CD14-positive monocyte (primary cell): ENCODE results near the gene MGAT4A. TPM values are rescaled to one million over a fixed set of nuclear protein-coding genes. Genes with fewer than 3 reads are reported as not detected.

Experiments used
- DNase-seq, 3 donors: peaks; one replicate each; pipeline ENCODE4 v3.0.0-alpha.2; 2011 to 2022
- H2AFZ ChIP-seq: 2 replicates; pipeline ENCODE4 v1.6.0; 2012; ENCODE audit warnings: mild to moderate bottlenecking, low read depth, low read length, inconsistent platforms; ENCODE audit not compliant: insufficient read depth, poor library complexity, severe bottlenecking
- H3K27ac ChIP-seq, 2 donors: 1 replicate in 1 of 2; 2 replicates in 1 of 2; pipeline ENCODE4 v1.5.1; 2012 to 2013; ENCODE audit warnings: low read length in 2 of 2, control low read depth in 1 of 2, inconsistent platforms in 1 of 2, low read depth in 1 of 2, mild to moderate bottlenecking in 1 of 2
- H3K27me3 ChIP-seq, 2 donors: one replicate each; pipeline versions ENCODE4 v1.6.0 to v1.6.1; 2011 to 2013; ENCODE audit warnings: low read length in 2 of 2; ENCODE audit not compliant: control insufficient read depth in 2 of 2, insufficient read depth in 2 of 2
- H3K36me3 ChIP-seq, 2 donors: replicated peaks in 1 of 2; 1 replicate in 1 of 2; 2 replicates in 1 of 2; pipeline versions ENCODE4 v1.5.1 to v1.6.1; 2012 to 2013; ENCODE audit warnings: low read length in 2 of 2, control low read depth in 1 of 2, inconsistent platforms in 1 of 2, mild to moderate bottlenecking in 1 of 2; ENCODE audit not compliant: insufficient read depth in 2 of 2, control insufficient read depth in 1 of 2
- H3K4me1 ChIP-seq, 2 donors: 1 replicate in 1 of 2; 2 replicates in 1 of 2; pipeline versions ENCODE4 v1.5.1 to v1.6.1; 2012 to 2013; ENCODE audit warnings: low read length in 2 of 2, control low read depth in 1 of 2, inconsistent platforms in 1 of 2, mild to moderate bottlenecking in 1 of 2, moderate library complexity in 1 of 2; ENCODE audit not compliant: insufficient read depth in 2 of 2, control insufficient read depth in 1 of 2
- H3K4me2 ChIP-seq: replicated peaks from 2 replicates; pipeline ENCODE3; 2012; ENCODE audit warnings: low read length, moderate library complexity, mild to moderate bottlenecking; ENCODE audit not compliant: poor library complexity, severe bottlenecking; ENCODE audit errors: extremely low read depth
- H3K4me3 ChIP-seq, 3 experiments: fragments of 200-600 bp in 1 of 3; sonication (generic) in 1 of 3; replicated peaks in 1 of 3; 1 replicate in 2 of 3; 2 replicates in 1 of 3; pipeline ENCODE4 v1.5.1; 2011 to 2013; ENCODE audit warnings: low read length in 3 of 3, mild to moderate bottlenecking in 3 of 3, control low read depth in 2 of 3, low read depth in 2 of 3, inconsistent platforms in 1 of 3, moderate library complexity in 1 of 3
- H3K79me2 ChIP-seq: 2 replicates; pipeline ENCODE4 v1.6.0; 2012; ENCODE audit warnings: mild to moderate bottlenecking, control low read depth, inconsistent platforms, low read length, moderate library complexity; ENCODE audit not compliant: insufficient read depth
- H3K9ac ChIP-seq: 2 replicates; pipeline ENCODE4 v1.6.0; 2017; ENCODE audit warnings: low read length, mild to moderate bottlenecking; ENCODE audit not compliant: insufficient read depth, poor library complexity, severe bottlenecking
- H3K9me3 ChIP-seq, 2 donors: replicated peaks in 1 of 2; 1 replicate in 1 of 2; 2 replicates in 1 of 2; pipeline versions ENCODE4 v1.5.1 to v1.6.1; 2012 to 2013; ENCODE audit warnings: low read length in 2 of 2, control low read depth in 1 of 2; ENCODE audit not compliant: control insufficient read depth in 1 of 2, insufficient read depth in 1 of 2
- H4K20me1 ChIP-seq: 2 replicates; pipeline ENCODE4 v1.6.0; 2012; ENCODE audit warnings: mild to moderate bottlenecking, low read length, control low read depth, moderate library complexity; ENCODE audit not compliant: insufficient read depth
- H3K27ac Mint-ChIP-seq, 7 donors: one replicate each; pipeline ENCODE4 v1.8.0; 2020; ENCODE audit warnings: mild to moderate bottlenecking in 7 of 7, mixed read lengths in 7 of 7, moderate library complexity in 6 of 7, inconsistent platforms in 2 of 7
- H3K27me3 Mint-ChIP-seq, 3 donors: one replicate each; pipeline ENCODE4 v1.8.0; 2021 to 2022; ENCODE audit warnings: low read depth in 3 of 3, mild to moderate bottlenecking in 3 of 3, mixed read lengths in 3 of 3, moderate library complexity in 3 of 3, inconsistent platforms in 1 of 3
- H3K36me3 Mint-ChIP-seq, 2 donors: one replicate each; pipeline ENCODE4 v1.8.0; 2020; ENCODE audit warnings: mixed read lengths in 2 of 2, inconsistent platforms in 1 of 2, mild to moderate bottlenecking in 1 of 2
- H3K4me1 Mint-ChIP-seq: one replicate; pipeline ENCODE4 v1.8.0; 2020; ENCODE audit warnings: mild to moderate bottlenecking, mixed read lengths
- H3K4me3 Mint-ChIP-seq, 2 donors: one replicate each; pipeline ENCODE4 v1.8.0; 2020; ENCODE audit warnings: mild to moderate bottlenecking in 2 of 2, mixed read lengths in 2 of 2, moderate library complexity in 1 of 2
- H3K9me3 Mint-ChIP-seq, 7 donors: one replicate each; pipeline ENCODE4 v1.8.0; 2020 to 2022; ENCODE audit warnings: mixed read lengths in 7 of 7, mild to moderate bottlenecking in 6 of 7, moderate library complexity in 6 of 7, inconsistent platforms in 2 of 7
- WGBS: methylation state at CpG from one replicate; pipeline ENCODE4 v1.1.5; 2013; ENCODE audit warnings: missing lambda C conversion rate; ENCODE audit not compliant: insufficient coverage; 5-methylcytosine and 5-hydroxymethylcytosine counted together
- intact Hi-C, 2 donors: fragments of 100-400 bp; cut with micrococcal nuclease; formaldehyde crosslinking; loops; one replicate each; pipeline versions ENCODE4 v1.15.0 to v1.15.1; 2023
- polyA plus RNA-seq, 3 donors: library from polyadenylated mRNA; depleted of rRNA in 1 of 3; unstranded in 2 of 3; stranded (reverse) in 1 of 3; fragments of 300-500 nt in 2 of 3; fragments of >200 nt in 1 of 3; fragmentation: Illumina TruSeq in 2 of 3; gene quantifications; 1 replicate in 2 of 3; 2 replicates in 1 of 3; pipeline ENCODE4 v1.2.3, GENCODE V29; 2012 to 2021
- TF ChIP-seq, protein P1 (sequence below): fragments of 200-600 bp; IDR thresholded peaks from one replicate; pipeline ENCODE4 v1.8.0; 2022; ENCODE audit warnings: antibody characterized with exemption, mild to moderate bottlenecking

The MGAT4A gene
- polyA plus RNA-seq, 3 donors = 24.3 to 35.9 (median 35.1) TPM

DNA sequence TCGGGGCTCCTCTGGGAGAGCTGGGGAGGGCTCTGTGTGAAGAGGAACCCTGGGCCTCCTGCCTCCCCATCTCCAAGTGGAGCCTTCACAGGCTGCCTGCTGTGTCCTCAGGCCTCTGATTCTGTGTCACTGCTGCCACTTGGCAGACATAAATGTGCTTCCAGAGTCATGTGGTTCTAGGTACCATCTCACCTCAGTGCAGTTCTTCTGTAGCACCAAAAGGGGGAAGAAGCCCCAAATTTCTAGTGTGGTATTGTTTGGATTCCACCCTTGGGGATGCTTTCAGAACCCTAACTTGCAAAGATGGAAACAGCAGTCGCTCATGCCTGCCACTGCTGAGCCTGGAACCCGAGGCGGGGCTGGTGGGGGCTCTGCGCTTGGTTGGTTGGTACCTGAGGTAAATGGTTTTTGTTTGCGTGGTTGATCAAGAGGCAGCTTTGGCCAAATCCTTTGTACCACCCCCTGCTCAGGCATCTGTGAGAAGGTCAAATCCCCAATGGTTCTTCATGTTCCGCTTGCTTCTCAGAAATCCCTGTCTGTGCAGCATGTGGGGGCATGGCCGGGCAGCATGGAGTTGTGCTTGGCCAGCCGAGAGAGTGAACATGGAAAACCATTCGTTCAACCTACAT is 150.2 kb downstream of the MGAT4A start:
- peaks cover 96 to 100% of the 10 kb centered on the region in 2 donors for H3K36me3 ChIP-seq
- peaks cover 88 to 96% of the 10 kb centered on the region in 2 donors for H3K36me3 Mint-ChIP-seq
- no peak for DNase-seq
- TF ChIP-seq, protein P1, sequence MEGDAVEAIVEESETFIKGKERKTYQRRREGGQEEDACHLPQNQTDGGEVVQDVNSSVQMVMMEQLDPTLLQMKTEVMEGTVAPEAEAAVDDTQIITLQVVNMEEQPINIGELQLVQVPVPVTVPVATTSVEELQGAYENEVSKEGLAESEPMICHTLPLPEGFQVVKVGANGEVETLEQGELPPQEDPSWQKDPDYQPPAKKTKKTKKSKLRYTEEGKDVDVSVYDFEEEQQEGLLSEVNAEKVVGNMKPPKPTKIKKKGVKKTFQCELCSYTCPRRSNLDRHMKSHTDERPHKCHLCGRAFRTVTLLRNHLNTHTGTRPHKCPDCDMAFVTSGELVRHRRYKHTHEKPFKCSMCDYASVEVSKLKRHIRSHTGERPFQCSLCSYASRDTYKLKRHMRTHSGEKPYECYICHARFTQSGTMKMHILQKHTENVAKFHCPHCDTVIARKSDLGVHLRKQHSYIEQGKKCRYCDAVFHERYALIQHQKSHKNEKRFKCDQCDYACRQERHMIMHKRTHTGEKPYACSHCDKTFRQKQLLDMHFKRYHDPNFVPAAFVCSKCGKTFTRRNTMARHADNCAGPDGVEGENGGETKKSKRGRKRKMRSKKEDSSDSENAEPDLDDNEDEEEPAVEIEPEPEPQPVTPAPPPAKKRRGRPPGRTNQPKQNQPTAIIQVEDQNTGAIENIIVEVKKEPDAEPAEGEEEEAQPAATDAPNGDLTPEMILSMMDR = no peak
- no peak overlapping the region for H3K4me3 Mint-ChIP-seq
- H3K27ac Mint-ChIP-seq = peak overlapping the region in 2 of 7 donors; percentile 0 to 5
- H3K9me3 Mint-ChIP-seq = peaks cover 0 to 3% (median 0%) of the 10 kb centered on the region in 7 donors
- H2AFZ ChIP-seq = no peak overlapping the region
- H3K27me3 Mint-ChIP-seq = peaks cover 0 to 1% (median 0%) of the 10 kb centered on the region in 3 donors
- no peak overlapping the region for H3K27ac ChIP-seq
- H4K20me1 ChIP-seq = peaks cover 18% of the 10 kb centered on the region
- H3K27me3 ChIP-seq = no peaks in the 10 kb centered on the region
- WGBS = 100% methylated on average over 4 of the region's 10 CpGs
- intact Hi-C loops = no loop called here
- H3K79me2 ChIP-seq = no peaks in the 10 kb centered on the region
- H3K9ac ChIP-seq = no peak overlapping the region
- no peaks in the 10 kb centered on the region for H3K4me1 ChIP-seq
- H3K4me3 ChIP-seq = no peak overlapping the region
- no peak overlapping the region for H3K4me2 ChIP-seq
- H3K4me1 Mint-ChIP-seq = no peaks in the 10 kb centered on the region
- no peaks in the 10 kb centered on the region for H3K9me3 ChIP-seq

DNA sequence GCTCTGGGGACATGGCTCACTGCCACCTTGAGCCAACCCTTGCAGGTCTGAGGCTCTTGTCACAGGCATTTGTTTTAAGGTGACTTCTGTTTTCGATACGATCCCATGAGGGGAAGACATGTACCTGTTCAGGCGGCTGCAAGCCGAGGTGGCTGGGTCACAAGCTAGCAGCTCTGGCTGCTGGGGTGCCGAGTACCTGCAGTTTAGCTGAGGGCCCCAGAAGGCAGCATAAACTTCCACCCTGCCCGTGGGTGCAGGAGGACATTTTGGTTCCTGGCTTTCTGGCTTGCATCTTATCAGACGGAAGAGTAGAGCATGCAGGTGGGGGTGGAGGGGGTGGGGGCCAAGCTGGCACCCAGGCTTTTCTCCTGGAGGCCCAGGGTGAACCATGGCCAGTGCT is 151.0 kb downstream of the MGAT4A start:
- Histone ChIP-seq H3K9ac (no peak overlapping the region), H3K9me3 (no peaks in the 10 kb centered on the region), H2AFZ (no peak overlapping the region), H3K4me1 (no peaks in the 10 kb centered on the region), H3K27ac (no peak overlapping the region), H3K4me3 (no peak overlapping the region), H3K79me2 (no peaks in the 10 kb centered on the region), H3K4me2 (no peak overlapping the region), H3K27me3 (no peaks in the 10 kb centered on the region), H4K20me1 (peaks cover 17% of the 10 kb centered on the region), H3K36me3 (peaks cover 98 to 100% of the 10 kb centered on the region in 2 donors)
- Mint-ChIP-seq H3K9me3 (peaks cover 0 to 3% (median 0%) of the 10 kb centered on the region in 7 donors), H3K27ac (no peak overlapping the region), H3K36me3 (peaks cover 90 to 99% of the 10 kb centered on the region in 2 donors), H3K4me1 (no peaks in the 10 kb centered on the region), H3K4me3 (no peak overlapping the region), H3K27me3 (peaks cover 0 to 1% (median 0%) of the 10 kb centered on the region in 3 donors)
- TF ChIP-seq, protein P1 = no peak
- 94% methylated on average over 6 of the region's 7 CpGs for WGBS
- no peak for DNase-seq
- intact Hi-C loops = no loop called here
